HEK293 (cell line): ENCODE measurements around the gene DNAJB1.

Source experiments
- CTCF ChIA-PET: fragments of 350-600 bp; formaldehyde crosslinking; extraction: SDS; loops from one replicate; lab custom pipeline; 2021; ENCODE audit warnings: antibody characterized with exemption; lab: Yijun Ruan, JAX
- POLR2A ChIA-PET: fragments of 300-600 bp; formaldehyde crosslinking; extraction: SDS; loops from one replicate; lab custom pipeline; 2020; ENCODE audit warnings: antibody characterized with exemption, inconsistent platforms; lab: Yijun Ruan, JAX
- H3K27ac ChIP-seq: fragments of 200-500 bp; sonication (Bioruptor generic); 2 replicates; pipeline ENCODE4 v1.5.1; 2014; ENCODE audit warnings: low read depth, low read length, control low read depth, inconsistent platforms; ENCODE audit errors: extremely low read depth
- H3K36me3 ChIP-seq, 2 experiments: fragments of 200-500 bp in 1 of 2; sonication (Bioruptor generic) in 1 of 2; 1 replicate in 1 of 2; 2 replicates in 1 of 2; pipeline ENCODE4 v1.5.1; 2014 to 2017; ENCODE audit warnings: inconsistent platforms in 2 of 2, low read length in 2 of 2; ENCODE audit not compliant: control insufficient read depth in 2 of 2, insufficient read depth in 1 of 2
- H3K4me1 ChIP-seq: fragments of 200-500 bp; sonication (Bioruptor generic); 2 replicates; pipeline ENCODE4 v1.5.1; 2014; ENCODE audit warnings: mild to moderate bottlenecking, low read length, inconsistent platforms; ENCODE audit not compliant: control insufficient read depth, insufficient read depth
- H3K4me3 ChIP-seq: 2 replicates; pipeline ENCODE4 v1.5.1; 2011; ENCODE audit warnings: low read depth, mild to moderate bottlenecking, control low read depth, low read length, moderate library complexity
- H3K9me3 ChIP-seq: fragments of 200-500 bp; sonication (Bioruptor generic); 2 replicates; pipeline ENCODE4 v1.5.1; 2014; ENCODE audit warnings: low read depth, low read length, inconsistent platforms; ENCODE audit not compliant: control insufficient read depth, insufficient read depth
- EGR2 ChIP-seq: fragments of 450-650 bp; formaldehyde crosslinking; IDR thresholded peaks from 2 replicates; pipeline ENCODE4 v1.5.1; 2016; ENCODE audit warnings: low read depth, missing biosample characterization, missing genetic modification characterization
- GFI1B ChIP-seq: fragments of 450-650 bp; formaldehyde crosslinking; IDR thresholded peaks from 2 replicates; pipeline ENCODE4 v1.5.1; 2016; ENCODE audit warnings: missing biosample characterization, missing genetic modification characterization
- KLF10 ChIP-seq: fragments of 450-650 bp; IDR thresholded peaks from 2 replicates; pipeline ENCODE4 v1.5.1; 2018; ENCODE audit warnings: missing biosample characterization, mild to moderate bottlenecking, missing genetic modification characterization
- KLF16 ChIP-seq: fragments of 450-650 bp; formaldehyde crosslinking; IDR thresholded peaks from 2 replicates; pipeline ENCODE4 v1.5.1; 2017; ENCODE audit warnings: missing biosample characterization, missing genetic modification characterization
- KLF8 ChIP-seq: fragments of 450-650 bp; formaldehyde crosslinking; IDR thresholded peaks from 2 replicates; pipeline ENCODE4 v1.5.1; 2016; ENCODE audit warnings: missing biosample characterization, missing genetic modification characterization
- SCRT1 ChIP-seq: fragments of 450-650 bp; formaldehyde crosslinking; IDR thresholded peaks from 2 replicates; pipeline ENCODE4 v1.5.1; 2016; ENCODE audit warnings: missing biosample characterization, missing genetic modification characterization, borderline replicate concordance
- ZFHX2 ChIP-seq: fragments of 450-650 bp; formaldehyde crosslinking; conservative IDR thresholded peaks from 2 replicates; pipeline ENCODE4 v1.5.1; 2016; ENCODE audit warnings: missing biosample characterization, missing genetic modification characterization
- ZNF239 ChIP-seq: fragments of 450-650 bp; formaldehyde crosslinking; IDR thresholded peaks from 2 replicates; pipeline ENCODE4 v1.5.1; 2016; ENCODE audit warnings: missing biosample characterization, missing genetic modification characterization
- ZNF548 ChIP-seq: fragments of 450-650 bp; formaldehyde crosslinking; IDR thresholded peaks from 2 replicates; pipeline ENCODE4 v1.5.1; 2016; ENCODE audit warnings: missing biosample characterization, missing genetic modification characterization
- ZNF768 ChIP-seq: fragments of 450-650 bp; formaldehyde crosslinking; IDR thresholded peaks from 2 replicates; pipeline ENCODE4 v1.5.1; 2018; ENCODE audit warnings: missing biosample characterization, mild to moderate bottlenecking, missing genetic modification characterization
- ZNF792 ChIP-seq: fragments of 450-650 bp; formaldehyde crosslinking; IDR thresholded peaks from 2 replicates; pipeline ENCODE4 v1.5.1; 2016; ENCODE audit warnings: missing biosample characterization, missing genetic modification characterization
- TF ChIP-seq, protein P1 (sequence below): fragments of 450-650 bp; formaldehyde crosslinking; IDR thresholded peaks from 2 replicates; pipeline ENCODE4 v1.5.1; 2016; ENCODE audit warnings: missing biosample characterization, missing genetic modification characterization
- TF ChIP-seq, protein P2 (sequence below): fragments of 450-650 bp; IDR thresholded peaks from 2 replicates; pipeline ENCODE4 v1.5.1; 2018; ENCODE audit warnings: missing biosample characterization, missing genetic modification characterization
- TF ChIP-seq, protein P3 (sequence below): fragments of 450-650 bp; formaldehyde crosslinking; IDR thresholded peaks from 2 replicates; pipeline ENCODE4 v1.5.1; 2016; ENCODE audit warnings: missing biosample characterization, missing genetic modification characterization
- TF ChIP-seq, protein P4 (sequence below): fragments of 450-650 bp; formaldehyde crosslinking; IDR thresholded peaks from 2 replicates; pipeline ENCODE4 v1.5.1; 2017; ENCODE audit warnings: missing biosample characterization, missing genetic modification characterization
- TF ChIP-seq, protein P5 (sequence below): fragments of 450-650 bp; formaldehyde crosslinking; IDR thresholded peaks from 2 replicates; pipeline ENCODE4 v1.5.1; 2016; ENCODE audit warnings: missing biosample characterization, missing genetic modification characterization
- TF ChIP-seq, protein P6 (sequence below): fragments of 450-650 bp; formaldehyde crosslinking; IDR thresholded peaks from 2 replicates; pipeline ENCODE4 v1.5.1; 2016; ENCODE audit warnings: missing biosample characterization, missing genetic modification characterization
- TF ChIP-seq, protein P7 (sequence below): fragments of 450-650 bp; formaldehyde crosslinking; IDR thresholded peaks from 2 replicates; pipeline ENCODE4 v1.5.1; 2016; ENCODE audit warnings: missing biosample characterization, missing genetic modification characterization

The DNAJB1 gene

DNA sequence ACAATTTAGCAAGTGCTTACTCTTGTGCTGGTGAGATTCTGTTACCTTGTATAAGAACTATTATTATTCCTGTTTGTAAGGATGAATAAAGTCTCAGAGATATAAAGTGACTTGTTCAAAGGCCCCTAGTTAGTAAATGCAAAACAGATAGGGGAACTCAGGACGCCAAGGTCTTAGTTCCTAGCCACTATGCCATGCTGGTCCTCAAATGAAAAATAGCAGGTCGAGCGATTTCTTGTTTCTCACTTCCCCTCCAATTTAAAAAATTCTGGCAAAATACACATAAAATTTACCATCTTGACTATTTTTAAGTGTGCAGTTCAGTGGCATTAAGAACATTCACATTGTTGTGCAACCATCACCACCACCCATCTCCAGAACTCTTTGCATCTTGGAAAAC, 12.3 kb upstream of the DNAJB1 start (continued):
- TF ChIP-seq, protein P1, sequence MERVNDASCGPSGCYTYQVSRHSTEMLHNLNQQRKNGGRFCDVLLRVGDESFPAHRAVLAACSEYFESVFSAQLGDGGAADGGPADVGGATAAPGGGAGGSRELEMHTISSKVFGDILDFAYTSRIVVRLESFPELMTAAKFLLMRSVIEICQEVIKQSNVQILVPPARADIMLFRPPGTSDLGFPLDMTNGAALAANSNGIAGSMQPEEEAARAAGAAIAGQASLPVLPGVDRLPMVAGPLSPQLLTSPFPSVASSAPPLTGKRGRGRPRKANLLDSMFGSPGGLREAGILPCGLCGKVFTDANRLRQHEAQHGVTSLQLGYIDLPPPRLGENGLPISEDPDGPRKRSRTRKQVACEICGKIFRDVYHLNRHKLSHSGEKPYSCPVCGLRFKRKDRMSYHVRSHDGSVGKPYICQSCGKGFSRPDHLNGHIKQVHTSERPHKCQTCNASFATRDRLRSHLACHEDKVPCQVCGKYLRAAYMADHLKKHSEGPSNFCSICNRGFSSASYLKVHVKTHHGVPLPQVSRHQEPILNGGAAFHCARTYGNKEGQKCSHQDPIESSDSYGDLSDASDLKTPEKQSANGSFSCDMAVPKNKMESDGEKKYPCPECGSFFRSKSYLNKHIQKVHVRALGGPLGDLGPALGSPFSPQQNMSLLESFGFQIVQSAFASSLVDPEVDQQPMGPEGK (tag by site-specific recombination) = no peak
- TF ChIP-seq KLF16 (tag by site-specific recombination) = no peak
- TF ChIP-seq ZNF548 (tag by site-specific recombination) = no peak

DNA sequence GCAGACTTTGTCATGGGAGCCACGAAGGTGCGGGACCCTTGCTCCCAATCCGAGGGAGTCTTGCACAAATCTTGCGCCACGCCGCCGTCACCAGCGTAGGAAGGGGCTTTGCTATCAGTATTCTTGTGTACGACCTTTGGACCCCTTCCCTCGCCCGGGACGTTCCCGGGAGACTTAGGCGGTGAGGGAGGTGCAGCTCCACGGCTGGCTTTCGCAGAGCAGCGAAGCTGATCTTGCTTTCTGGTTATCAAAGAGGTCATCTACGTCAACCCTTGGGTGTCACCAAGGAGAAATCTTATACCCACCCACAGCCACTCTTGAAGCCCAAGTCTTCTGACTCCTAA, 11.8 kb upstream of the DNAJB1 start:
- no peaks in the 10 kb centered on the region for H3K4me1 ChIP-seq
- H3K27ac ChIP-seq = peak overlapping the region; percentile 73
- TF ChIP-seq ZFHX2 (peak; percentile 37), KLF10 (tag by site-specific recombination) (no peak), EGR2 (tag by site-specific recombination) (peak; percentile 27; the same call in 1 of the 2 replicates), GFI1B (0 out of 2 replicates have a peak, but pooled peaks have one; percentile 29)
- TF ChIP-seq, protein P2, sequence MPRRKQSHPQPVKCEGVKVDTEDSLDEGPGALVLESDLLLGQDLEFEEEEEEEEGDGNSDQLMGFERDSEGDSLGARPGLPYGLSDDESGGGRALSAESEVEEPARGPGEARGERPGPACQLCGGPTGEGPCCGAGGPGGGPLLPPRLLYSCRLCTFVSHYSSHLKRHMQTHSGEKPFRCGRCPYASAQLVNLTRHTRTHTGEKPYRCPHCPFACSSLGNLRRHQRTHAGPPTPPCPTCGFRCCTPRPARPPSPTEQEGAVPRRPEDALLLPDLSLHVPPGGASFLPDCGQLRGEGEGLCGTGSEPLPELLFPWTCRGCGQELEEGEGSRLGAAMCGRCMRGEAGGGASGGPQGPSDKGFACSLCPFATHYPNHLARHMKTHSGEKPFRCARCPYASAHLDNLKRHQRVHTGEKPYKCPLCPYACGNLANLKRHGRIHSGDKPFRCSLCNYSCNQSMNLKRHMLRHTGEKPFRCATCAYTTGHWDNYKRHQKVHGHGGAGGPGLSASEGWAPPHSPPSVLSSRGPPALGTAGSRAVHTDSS (tag by site-specific recombination) = no peak
- ChIA-PET CTCF (interaction anchor here (1.8 kb wide), 1 partner anchor 26 kb away, joined by 7 read pairs; no protein-coding TSS in a partner anchor), POLR2A (interaction anchor here (1.5 kb wide), 2 partner anchors 12 to 42 kb away, joined by 3 to 5 read pairs; partner anchors contain the start of genes DNAJB1 and NDUFB7)
- H3K36me3 ChIP-seq = peaks cover 0 to 5% of the 10 kb centered on the region in 2 experiments; a peak in 2 of 3 replicates
- H3K4me3 ChIP-seq = peak overlapping the region; percentile 96
- no peaks in the 10 kb centered on the region for H3K9me3 ChIP-seq

DNA sequence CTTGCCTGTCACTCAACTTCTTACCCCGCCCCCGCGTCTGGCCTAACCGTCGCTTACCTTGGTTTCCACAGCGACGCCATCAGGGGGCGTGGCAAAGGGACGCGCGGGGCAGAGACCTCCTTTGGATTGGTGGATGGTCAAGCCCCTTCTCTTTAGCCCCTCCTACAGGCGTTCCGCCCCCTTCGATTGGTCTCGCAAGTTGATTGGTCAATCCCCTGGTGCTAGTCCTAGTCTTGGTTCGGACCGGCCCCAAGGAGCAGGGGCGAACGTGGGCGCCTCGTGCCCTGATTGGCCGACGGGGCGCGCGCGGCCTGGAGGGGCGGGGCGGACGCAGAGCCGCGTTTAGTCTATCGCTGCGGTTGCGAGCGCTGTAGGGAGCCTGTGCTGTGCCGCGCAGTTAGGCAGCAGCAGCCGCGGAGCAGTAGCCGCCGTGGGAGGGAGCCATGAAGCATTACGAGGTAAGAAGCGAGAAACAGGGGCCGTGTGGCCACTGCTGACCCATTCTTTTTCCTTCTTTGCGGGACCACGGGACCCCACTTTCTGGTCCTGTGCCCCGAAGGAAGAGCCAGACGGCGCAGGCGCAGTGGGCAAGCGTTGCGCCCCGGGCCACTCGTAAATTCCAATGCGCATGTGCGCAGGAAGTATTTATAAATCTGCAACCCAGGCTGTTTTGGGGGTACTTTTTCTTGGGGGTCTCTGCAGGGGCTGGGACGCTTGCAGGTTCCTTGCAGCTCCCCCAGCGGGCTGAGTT, 11.2 kb upstream of the DNAJB1 start, which contains the start of gene TECR:
TECR (plus strand) TSS at position 341 of the 751 bp plus-strand sequence; CDS start at position 444, 103 bp downstream.
- Histone ChIP-seq H3K36me3 (peaks cover 0 to under 1% of the 10 kb centered on the region in 2 experiments; a peak in 2 of 3 replicates), H3K4me3 (peak within 1 kb of the TSS; percentile 96), H3K4me1 (no peaks in the 10 kb centered on the region), H3K27ac (peak within 1 kb of the TSS; percentile 73), H3K9me3 (no peaks in the 10 kb centered on the region)
- ChIA-PET CTCF (interaction anchor here (1.8 kb wide), 1 partner anchor 25 kb away, joined by 7 read pairs; no protein-coding TSS in a partner anchor), POLR2A (interaction anchor here (1.5 kb wide), 2 partner anchors 11 to 43 kb away, joined by 3 to 5 read pairs; partner anchors contain the start of genes DNAJB1 and NDUFB7)
- TF ChIP-seq, protein P3, sequence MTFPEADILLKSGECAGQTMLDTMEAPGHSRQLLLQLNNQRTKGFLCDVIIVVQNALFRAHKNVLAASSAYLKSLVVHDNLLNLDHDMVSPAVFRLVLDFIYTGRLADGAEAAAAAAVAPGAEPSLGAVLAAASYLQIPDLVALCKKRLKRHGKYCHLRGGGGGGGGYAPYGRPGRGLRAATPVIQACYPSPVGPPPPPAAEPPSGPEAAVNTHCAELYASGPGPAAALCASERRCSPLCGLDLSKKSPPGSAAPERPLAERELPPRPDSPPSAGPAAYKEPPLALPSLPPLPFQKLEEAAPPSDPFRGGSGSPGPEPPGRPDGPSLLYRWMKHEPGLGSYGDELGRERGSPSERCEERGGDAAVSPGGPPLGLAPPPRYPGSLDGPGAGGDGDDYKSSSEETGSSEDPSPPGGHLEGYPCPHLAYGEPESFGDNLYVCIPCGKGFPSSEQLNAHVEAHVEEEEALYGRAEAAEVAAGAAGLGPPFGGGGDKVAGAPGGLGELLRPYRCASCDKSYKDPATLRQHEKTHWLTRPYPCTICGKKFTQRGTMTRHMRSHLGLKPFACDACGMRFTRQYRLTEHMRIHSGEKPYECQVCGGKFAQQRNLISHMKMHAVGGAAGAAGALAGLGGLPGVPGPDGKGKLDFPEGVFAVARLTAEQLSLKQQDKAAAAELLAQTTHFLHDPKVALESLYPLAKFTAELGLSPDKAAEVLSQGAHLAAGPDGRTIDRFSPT (tag by site-specific recombination) = no peak
- TF ChIP-seq, protein P4, sequence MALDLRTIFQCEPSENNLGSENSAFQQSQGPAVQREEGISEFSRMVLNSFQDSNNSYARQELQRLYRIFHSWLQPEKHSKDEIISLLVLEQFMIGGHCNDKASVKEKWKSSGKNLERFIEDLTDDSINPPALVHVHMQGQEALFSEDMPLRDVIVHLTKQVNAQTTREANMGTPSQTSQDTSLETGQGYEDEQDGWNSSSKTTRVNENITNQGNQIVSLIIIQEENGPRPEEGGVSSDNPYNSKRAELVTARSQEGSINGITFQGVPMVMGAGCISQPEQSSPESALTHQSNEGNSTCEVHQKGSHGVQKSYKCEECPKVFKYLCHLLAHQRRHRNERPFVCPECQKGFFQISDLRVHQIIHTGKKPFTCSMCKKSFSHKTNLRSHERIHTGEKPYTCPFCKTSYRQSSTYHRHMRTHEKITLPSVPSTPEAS (tag by site-specific recombination) = no peak
- TF ChIP-seq KLF8 (tag by site-specific recombination) (peak; percentile 53; the same call in 1 of the 2 replicates), ZNF239 (no peak), SCRT1 (tag by site-specific recombination) (no peak), ZNF768 (tag by site-specific recombination) (no peak; the same call in 1 of the 2 replicates), ZNF792 (tag by site-specific recombination) (0 out of 2 replicates have a peak, but pooled peaks have one; percentile 8)
- TF ChIP-seq, protein P5, sequence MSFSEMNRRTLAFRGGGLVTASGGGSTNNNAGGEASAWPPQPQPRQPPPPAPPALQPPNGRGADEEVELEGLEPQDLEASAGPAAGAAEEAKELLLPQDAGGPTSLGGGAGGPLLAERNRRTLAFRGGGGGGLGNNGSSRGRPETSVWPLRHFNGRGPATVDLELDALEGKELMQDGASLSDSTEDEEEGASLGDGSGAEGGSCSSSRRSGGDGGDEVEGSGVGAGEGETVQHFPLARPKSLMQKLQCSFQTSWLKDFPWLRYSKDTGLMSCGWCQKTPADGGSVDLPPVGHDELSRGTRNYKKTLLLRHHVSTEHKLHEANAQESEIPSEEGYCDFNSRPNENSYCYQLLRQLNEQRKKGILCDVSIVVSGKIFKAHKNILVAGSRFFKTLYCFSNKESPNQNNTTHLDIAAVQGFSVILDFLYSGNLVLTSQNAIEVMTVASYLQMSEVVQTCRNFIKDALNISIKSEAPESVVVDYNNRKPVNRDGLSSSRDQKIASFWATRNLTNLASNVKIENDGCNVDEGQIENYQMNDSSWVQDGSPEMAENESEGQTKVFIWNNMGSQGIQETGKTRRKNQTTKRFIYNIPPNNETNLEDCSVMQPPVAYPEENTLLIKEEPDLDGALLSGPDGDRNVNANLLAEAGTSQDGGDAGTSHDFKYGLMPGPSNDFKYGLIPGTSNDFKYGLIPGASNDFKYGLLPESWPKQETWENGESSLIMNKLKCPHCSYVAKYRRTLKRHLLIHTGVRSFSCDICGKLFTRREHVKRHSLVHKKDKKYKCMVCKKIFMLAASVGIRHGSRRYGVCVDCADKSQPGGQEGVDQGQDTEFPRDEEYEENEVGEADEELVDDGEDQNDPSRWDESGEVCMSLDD (tag by site-specific recombination) = peak; percentile 93
- TF ChIP-seq, protein P6, sequence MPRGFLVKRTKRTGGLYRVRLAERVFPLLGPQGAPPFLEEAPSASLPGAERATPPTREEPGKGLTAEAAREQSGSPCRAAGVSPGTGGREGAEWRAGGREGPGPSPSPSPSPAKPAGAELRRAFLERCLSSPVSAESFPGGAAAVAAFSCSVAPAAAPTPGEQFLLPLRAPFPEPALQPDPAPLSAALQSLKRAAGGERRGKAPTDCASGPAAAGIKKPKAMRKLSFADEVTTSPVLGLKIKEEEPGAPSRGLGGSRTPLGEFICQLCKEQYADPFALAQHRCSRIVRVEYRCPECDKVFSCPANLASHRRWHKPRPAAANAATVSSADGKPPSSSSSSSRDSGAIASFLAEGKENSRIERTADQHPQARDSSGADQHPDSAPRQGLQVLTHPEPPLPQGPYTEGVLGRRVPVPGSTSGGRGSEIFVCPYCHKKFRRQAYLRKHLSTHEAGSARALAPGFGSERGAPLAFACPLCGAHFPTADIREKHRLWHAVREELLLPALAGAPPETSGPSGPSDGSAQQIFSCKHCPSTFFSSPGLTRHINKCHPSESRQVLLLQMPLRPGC (tag by site-specific recombination) = peak; percentile 63; the same call in 1 of the 2 replicates
- TF ChIP-seq, protein P7, sequence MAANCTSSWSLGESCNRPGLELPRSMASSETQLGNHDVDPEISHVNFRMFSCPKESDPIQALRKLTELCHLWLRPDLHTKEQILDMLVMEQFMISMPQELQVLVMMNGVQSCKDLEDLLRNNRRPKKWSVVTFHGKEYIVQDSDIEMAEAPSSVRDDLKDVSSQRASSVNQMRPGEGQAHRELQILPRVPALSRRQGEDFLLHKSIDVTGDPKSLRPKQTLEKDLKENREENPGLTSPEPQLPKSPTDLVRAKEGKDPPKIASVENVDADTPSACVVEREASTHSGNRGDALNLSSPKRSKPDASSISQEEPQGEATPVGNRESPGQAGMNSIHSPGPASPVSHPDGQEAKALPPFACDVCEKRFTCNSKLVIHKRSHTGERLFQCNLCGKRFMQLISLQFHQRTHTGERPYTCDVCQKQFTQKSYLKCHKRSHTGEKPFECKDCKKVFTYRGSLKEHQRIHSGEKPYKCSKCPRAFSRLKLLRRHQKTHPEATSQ = no peak
